GM23338 (cell line): Measurements from ENCODE around the gene PGBD5.

Experiments
- CREB1 ChIP-seq: fragments of 250-450 bp; sonication (Bioruptor Pico); IDR thresholded peaks from 2 replicates; pipeline ENCODE4 v1.5.0; 2020; ENCODE audit warnings: low read depth, mild to moderate bottlenecking, moderate library complexity
- EZH2 ChIP-seq: fragments of 200-600 bp; sonication (generic); IDR thresholded peaks from one replicate; pipeline ENCODE4 v1.8.0; 2017; ENCODE audit warnings: antibody characterized with exemption, mild to moderate bottlenecking, low read depth; ENCODE audit not compliant: unreplicated experiment
- EZH2phosphoT487 ChIP-seq: fragments of 200-600 bp; sonication (generic); IDR thresholded peaks from one replicate; pipeline ENCODE4 v1.8.1; 2018; ENCODE audit warnings: antibody characterized with exemption; ENCODE audit not compliant: unreplicated experiment
- JUNB ChIP-seq: IDR thresholded peaks from one replicate; pipeline ENCODE4 v1.6.1; 2016; ENCODE audit warnings: antibody characterized with exemption; ENCODE audit not compliant: unreplicated experiment
- POLR2AphosphoS5 ChIP-seq: IDR thresholded peaks from 2 replicates; pipeline ENCODE4 v1.6.1; 2016; ENCODE audit warnings: antibody characterized with exemption, low read depth
- STAT1 ChIP-seq: IDR thresholded peaks from one replicate; pipeline ENCODE4 v1.6.1; 2016; ENCODE audit warnings: antibody characterized with exemption; ENCODE audit not compliant: unreplicated experiment
- ZNF331 ChIP-seq: fragments of 250-450 bp; sonication (Bioruptor Pico); IDR thresholded peaks from 2 replicates; pipeline ENCODE4 v1.5.0; 2020; ENCODE audit warnings: low read depth, mild to moderate bottlenecking, moderate library complexity
- TF ChIP-seq, protein P1 (sequence below), 2 experiments: fragments of 200-600 bp in 1 of 2; sonication (generic) in 1 of 2; conservative IDR thresholded peaks; 2 replicates each; pipeline versions ENCODE4 v1.5.1 to v1.6.1; 2016 to 2017; ENCODE audit warnings: antibody characterized with exemption in 2 of 2, low read depth in 2 of 2, mild to moderate bottlenecking in 2 of 2, moderate library complexity in 1 of 2
- TF ChIP-seq, protein P2 (sequence below): IDR thresholded peaks from one replicate; pipeline ENCODE4 v1.6.1; 2018; ENCODE audit warnings: antibody characterized with exemption; ENCODE audit not compliant: unreplicated experiment
- TF ChIP-seq, protein P3 (sequence below): IDR thresholded peaks from 2 replicates; pipeline ENCODE4 v1.6.1; 2016; ENCODE audit warnings: antibody characterized with exemption

DNA sequence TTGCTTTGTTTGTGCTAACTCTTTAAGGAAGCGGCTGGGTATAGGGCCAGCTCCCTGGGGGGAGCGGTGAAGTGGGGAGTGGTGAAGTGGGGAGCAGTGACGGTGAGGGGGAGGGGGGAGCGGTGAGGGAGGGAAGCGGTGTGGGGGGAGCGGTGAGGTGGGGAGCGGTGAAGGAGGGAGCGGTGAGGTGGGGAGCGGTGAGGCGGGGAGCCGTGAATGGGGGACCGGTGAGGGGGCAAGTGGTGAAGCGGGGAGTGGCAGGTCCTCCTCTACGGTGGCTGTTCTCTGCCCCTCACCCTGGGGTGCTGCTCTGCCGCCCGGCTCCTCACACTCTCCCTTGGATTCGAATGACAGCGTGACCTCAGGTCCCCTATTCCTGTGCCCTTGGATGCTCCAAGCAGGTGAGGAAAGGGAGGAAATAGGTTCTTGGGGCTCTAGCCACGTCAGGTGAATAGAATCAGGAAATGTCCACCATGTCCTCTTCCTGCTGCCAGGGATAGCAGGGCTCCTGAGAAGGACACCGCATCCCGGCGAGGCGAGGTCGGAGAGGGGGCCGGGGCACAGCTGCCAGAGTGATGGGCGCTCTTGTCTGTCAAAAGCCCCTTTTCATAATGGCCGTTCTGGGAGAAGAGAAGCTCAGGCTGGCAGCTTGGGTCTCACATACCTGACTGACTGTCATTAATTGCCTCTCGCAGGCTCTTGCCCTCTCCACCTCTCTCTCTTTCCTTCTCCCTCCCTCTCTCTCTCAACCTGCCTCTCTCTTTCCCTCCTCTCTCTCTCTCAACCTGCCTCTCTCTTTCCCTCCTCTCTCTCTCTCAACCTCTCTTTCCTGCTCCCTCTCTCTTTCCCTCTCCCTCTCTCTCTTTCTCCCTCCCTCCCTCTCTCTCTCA, 134.2 kb downstream of the PGBD5 start:
- TF ChIP-seq, protein P1, sequence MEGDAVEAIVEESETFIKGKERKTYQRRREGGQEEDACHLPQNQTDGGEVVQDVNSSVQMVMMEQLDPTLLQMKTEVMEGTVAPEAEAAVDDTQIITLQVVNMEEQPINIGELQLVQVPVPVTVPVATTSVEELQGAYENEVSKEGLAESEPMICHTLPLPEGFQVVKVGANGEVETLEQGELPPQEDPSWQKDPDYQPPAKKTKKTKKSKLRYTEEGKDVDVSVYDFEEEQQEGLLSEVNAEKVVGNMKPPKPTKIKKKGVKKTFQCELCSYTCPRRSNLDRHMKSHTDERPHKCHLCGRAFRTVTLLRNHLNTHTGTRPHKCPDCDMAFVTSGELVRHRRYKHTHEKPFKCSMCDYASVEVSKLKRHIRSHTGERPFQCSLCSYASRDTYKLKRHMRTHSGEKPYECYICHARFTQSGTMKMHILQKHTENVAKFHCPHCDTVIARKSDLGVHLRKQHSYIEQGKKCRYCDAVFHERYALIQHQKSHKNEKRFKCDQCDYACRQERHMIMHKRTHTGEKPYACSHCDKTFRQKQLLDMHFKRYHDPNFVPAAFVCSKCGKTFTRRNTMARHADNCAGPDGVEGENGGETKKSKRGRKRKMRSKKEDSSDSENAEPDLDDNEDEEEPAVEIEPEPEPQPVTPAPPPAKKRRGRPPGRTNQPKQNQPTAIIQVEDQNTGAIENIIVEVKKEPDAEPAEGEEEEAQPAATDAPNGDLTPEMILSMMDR (conservative IDR thresholded peaks at IDR 0.05; ENCODE audit: low read depth in 2 of 2): no peak
- TF ChIP-seq EZH2 (no peak), JUNB (no peak), POLR2AphosphoS5 (no peak), CREB1 (CRISPR knock-in tag) (no peak), EZH2phosphoT487 (no peak), ZNF331 (no peak), STAT1 (no peak)
- TF ChIP-seq, protein P2, sequence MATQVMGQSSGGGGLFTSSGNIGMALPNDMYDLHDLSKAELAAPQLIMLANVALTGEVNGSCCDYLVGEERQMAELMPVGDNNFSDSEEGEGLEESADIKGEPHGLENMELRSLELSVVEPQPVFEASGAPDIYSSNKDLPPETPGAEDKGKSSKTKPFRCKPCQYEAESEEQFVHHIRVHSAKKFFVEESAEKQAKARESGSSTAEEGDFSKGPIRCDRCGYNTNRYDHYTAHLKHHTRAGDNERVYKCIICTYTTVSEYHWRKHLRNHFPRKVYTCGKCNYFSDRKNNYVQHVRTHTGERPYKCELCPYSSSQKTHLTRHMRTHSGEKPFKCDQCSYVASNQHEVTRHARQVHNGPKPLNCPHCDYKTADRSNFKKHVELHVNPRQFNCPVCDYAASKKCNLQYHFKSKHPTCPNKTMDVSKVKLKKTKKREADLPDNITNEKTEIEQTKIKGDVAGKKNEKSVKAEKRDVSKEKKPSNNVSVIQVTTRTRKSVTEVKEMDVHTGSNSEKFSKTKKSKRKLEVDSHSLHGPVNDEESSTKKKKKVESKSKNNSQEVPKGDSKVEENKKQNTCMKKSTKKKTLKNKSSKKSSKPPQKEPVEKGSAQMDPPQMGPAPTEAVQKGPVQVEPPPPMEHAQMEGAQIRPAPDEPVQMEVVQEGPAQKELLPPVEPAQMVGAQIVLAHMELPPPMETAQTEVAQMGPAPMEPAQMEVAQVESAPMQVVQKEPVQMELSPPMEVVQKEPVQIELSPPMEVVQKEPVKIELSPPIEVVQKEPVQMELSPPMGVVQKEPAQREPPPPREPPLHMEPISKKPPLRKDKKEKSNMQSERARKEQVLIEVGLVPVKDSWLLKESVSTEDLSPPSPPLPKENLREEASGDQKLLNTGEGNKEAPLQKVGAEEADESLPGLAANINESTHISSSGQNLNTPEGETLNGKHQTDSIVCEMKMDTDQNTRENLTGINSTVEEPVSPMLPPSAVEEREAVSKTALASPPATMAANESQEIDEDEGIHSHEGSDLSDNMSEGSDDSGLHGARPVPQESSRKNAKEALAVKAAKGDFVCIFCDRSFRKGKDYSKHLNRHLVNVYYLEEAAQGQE: no peak
- TF ChIP-seq, protein P3, sequence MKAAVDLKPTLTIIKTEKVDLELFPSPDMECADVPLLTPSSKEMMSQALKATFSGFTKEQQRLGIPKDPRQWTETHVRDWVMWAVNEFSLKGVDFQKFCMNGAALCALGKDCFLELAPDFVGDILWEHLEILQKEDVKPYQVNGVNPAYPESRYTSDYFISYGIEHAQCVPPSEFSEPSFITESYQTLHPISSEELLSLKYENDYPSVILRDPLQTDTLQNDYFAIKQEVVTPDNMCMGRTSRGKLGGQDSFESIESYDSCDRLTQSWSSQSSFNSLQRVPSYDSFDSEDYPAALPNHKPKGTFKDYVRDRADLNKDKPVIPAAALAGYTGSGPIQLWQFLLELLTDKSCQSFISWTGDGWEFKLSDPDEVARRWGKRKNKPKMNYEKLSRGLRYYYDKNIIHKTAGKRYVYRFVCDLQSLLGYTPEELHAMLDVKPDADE: no peak
